ENCODE results near the gene KIF21B.

DNA sequence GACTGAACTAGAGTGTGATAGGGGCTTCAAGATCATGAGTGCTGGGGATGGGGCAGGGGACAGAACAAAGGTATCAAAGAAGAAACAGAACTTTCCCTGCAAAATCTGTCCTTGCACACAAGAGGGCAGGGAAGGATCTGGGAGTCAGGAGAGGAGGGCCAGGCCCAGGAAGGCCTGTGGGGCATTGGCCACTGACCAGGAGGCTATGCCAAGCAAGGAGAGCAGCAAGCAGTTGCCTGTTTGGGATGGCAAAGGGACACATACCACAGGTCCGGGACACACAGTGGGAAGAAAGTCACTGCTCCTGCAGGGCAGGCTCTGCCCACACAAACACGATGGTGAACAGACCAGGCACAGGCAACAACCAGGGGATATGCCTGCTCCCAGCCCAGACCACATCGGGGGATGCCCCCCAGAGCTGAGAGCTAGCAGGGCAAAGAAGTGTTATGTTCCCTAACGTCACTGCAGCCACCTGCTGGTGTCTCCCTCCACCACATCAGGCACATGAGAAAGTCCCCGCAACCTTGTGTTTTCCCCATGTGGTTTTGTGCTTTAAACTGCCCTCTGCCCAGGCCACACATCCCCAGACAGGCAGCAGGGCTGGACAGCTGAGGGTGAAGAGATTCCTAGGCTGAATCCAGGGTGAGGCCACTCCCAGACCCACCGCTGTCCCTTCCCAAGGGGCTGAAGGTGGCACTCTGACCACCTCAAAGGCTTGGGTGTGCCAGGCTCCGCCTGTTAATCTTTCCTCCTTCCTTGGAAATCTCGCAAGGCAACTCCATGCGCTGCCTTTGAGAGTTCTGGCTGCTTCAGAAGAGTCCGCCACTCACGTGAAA lies 53.6 kb downstream of the KIF21B start:
- TF ChIP-seq MYC (IDR thresholded peaks at IDR 0.05; ENCODE audit: low read depth, low read length): no peak
- TF ChIP-seq, protein P1, sequence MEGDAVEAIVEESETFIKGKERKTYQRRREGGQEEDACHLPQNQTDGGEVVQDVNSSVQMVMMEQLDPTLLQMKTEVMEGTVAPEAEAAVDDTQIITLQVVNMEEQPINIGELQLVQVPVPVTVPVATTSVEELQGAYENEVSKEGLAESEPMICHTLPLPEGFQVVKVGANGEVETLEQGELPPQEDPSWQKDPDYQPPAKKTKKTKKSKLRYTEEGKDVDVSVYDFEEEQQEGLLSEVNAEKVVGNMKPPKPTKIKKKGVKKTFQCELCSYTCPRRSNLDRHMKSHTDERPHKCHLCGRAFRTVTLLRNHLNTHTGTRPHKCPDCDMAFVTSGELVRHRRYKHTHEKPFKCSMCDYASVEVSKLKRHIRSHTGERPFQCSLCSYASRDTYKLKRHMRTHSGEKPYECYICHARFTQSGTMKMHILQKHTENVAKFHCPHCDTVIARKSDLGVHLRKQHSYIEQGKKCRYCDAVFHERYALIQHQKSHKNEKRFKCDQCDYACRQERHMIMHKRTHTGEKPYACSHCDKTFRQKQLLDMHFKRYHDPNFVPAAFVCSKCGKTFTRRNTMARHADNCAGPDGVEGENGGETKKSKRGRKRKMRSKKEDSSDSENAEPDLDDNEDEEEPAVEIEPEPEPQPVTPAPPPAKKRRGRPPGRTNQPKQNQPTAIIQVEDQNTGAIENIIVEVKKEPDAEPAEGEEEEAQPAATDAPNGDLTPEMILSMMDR (IDR thresholded peaks at IDR 0.05; ENCODE audit: low read depth, low read length): peak; percentile 31
